HG03175 (cell line): ENCODE measurements around the gene PSME2.

Source experiments
- ATAC-seq: cut with Tn5 transposase; IDR thresholded peaks from one replicate; pipeline ENCODE4 v1.9.1; 2021; ENCODE audit warnings: mild to moderate bottlenecking, moderate library complexity; ENCODE audit not compliant: unreplicated experiment

PSME2 gene

DNA sequence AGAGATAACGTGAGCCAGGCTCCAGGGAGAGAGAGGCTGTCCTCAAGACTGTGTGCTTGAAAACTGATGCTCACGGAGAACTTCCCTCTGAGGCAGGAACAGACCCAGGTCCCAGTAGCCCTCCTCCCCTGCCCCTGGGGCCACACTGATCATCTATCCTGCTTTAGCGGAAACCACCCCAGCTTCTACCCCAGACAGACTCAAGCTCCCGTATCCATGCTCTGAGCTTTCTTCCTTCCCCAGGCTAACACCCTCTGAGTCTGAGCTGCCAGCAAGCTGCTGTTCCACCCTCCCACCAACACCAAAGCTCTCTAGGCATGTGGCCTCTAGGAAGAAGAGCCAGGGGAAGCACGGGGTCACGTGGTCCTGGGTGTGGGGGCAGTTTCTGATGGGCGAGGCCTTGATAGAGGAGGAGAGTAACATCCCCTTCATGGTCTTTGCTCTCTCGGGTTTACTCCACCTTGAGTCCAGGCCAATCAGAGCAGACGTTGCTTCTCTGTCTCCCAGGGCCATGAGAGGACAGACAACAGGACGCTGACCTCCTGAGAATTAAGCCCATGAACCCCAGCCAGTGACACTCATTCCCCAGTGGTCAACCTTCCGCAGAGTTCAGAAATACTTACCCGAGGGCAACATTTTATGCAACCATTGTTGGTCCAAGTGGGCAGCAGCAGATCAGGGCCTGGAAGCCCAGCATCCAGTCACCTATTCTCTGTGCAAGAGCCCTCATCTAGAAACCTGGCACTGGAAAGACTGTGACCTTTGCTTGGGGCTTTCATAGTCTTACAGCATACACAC, 50.9 kb downstream of the PSME2 start:
- ATAC-seq, result peak; percentile 65

DNA sequence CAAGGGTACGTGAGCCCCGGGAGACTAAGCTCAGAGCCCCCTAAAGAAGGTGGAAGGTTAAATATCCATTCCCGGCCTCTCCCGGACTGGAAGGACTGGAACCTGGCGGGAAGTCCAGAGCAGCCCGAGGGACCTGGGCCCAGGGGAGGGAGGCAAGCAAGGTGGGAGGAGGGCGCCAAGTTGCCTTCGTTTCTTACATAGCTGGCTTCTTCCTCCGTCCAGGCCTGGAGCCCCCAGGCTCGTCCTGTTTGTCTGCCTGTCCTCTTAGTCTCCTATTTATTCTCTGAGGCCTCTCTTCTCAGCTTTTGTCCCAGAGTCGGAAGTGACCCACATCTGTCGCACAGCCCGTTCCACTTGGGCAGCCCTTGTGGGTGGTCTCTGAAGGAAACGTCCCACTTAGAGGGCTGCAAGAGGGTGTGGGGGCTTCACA, 51.6 kb downstream of the PSME2 start:
- ATAC-seq, result no peak

DNA sequence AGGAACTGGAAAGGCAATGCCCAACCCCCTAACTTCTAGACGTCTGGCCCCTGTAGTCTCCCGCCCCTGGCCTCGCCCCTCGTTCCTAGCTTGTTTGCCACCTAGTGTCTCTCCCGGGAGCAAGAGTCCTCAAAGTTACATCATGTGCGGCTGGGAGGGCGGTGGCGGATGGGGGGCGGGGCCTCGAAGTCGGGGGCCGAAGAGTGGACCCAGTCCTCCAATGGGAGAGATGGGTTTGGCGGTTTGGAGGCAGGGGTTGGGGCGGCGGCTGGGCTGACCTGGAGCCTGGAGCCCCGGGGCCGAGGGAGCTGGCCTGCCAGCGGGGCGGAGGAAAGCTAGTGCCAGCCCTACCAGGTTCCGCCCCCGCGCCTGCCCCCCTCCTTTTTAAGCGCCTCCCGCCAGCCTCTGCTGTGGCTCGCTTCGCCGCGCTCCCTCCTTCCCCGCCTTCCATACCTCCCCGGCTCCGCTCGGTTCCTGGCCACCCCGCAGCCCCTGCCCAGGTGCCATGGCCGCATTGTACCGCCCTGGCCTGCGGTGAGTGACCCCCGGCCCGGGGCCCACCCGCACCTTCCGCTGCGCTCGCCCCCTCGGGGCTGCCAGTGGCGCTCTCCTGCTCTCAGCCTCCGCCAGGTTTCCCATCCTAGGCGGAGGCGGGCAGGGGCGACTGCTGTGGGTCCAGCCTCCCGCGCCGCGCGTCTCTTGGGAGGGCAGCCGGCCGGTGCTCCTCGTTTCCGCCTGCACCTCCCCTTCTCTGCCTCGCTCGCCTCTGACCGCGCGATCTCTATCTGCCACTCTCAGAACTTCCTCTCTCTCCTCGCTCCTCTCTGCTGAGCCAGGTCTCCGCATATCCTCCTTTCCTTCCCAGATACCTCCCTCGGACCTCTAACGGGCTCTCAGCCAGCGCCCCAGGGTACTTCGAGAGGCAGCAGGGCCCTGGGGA, 52.2 kb downstream of the PSME2 start, which contains the start of gene PCK2:
Gene PCK2, plus strand, starts transcription at position 411 of the 940 bp plus-strand sequence. Its CDS starts 95 bp downstream, at position 506.
- ATAC-seq, result peak; percentile 48
